ENCODE data around the gene COX6B2.

Gene COX6B2

DNA sequence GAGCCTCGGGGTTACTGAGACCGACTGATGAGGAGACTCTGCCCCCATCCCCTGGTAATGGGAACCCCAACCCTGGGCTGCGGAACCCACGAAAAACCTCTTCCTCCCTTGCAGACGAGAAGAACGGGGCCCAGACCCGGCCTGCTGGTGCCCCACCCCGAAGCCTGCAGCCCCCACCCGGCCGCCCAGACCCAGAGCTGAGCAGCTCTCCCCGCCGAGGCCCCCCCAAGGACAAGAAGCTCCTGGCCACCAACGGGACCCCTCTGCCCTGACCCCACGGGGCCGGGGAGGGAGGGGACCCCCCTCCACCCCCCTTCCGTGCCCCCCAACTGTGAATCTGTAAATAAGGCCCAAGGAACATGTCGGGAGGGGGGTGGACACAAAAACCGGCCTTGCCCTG is 42.7 kb downstream of the COX6B2 start:
- DNase-seq: no peak

DNA sequence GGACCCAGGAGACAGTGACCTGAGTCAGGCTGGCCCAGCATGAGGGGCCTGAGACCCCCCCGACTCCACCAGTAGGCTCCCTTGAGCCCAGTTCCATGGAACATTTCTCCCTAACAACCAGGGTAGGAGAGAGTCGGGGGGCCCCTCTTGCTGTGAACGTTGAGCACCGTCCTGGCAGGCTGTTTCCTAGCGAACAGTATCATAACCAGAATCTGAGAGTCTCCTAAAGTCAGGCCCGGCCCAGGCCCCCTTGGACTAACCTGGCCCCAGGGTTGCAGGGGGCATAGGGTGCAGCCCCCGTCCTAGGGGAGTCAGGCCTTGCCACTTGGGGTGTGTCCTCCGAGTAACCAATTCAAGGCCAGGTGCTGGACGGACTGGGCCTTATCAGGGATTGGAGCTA is 43.1 kb downstream of the COX6B2 start:
- no peak for DNase-seq

DNA sequence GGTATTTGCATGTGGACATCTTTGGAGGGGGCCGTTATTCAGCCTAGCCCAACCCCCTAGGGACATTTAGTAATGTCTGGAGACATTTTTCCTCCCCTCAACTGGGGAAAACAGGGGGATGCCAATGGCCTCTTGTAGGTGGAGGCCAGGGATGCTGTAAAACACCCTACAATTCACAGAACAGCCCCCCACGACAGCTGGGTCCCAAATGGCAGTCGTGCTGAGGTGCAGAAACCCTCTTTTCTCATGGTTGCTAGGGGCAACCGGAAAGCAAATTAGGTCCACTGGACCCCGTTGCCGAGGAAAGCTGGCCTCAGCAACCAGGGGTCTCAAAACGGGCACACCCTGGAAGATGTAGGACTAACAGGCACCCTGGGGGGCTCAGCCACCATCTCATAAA is 44.0 kb downstream of the COX6B2 start:
- no peak for DNase-seq

DNA sequence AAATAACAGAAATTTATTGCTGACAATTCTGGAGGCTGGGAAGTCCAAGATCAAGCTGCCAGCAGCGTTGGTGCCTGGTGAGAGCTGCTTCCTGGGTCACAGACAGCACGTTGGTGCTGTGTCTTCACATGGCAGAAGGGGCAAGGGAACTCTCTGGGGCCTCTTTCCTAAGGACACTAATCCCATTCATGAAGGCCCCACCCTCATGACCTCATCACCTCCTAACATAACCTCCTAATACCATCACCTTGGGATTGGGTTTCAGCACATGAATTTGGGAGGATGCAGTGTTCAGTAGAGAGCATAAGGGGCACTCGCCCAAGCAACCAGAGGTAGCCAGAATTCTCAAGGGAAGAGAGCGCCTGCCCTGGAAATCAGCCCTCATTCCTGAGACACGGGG is 45.1 kb downstream of the COX6B2 start:
- no peak for DNase-seq

DNA sequence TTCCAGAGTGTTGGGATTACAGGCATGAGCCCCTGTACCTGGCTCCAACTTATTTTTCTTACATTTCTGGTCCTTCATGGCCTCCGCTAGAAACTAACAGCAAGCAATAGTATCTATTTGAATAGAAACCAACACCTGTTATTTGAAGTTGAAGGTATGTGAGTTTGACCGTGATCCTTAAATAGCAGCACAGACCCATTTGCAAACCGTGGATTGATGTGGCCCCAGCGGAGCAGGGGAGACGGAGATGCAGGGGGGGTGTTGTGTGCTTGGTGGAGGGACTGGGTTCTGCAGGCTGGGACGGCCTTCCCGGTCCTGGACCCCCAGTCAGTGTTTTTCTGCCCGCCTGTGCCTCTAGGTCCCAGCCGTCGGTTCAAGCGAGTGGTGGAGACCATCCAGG is 46.2 kb downstream of the COX6B2 start:
- no peak for DNase-seq

DNA sequence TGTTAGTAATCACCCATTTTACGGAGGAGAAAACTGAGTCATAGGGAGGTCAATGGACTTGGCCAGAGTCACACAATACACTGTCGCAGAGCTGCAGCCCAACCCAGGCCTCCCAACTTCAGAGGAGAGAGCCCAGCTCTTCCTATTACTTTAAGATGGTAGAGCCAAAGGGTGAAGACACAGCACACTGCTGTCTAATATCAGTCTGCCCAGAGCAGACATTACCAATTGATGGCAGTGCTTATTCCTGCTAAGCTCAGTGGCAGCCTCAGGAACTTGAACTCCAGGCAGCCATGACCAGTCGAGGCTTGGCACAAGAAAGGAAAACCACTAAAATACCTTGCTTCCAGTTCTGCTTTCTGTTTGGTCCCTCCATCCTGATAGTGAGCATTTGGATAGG is 47.8 kb downstream of the COX6B2 start:
- DNase-seq: no peak

DNA sequence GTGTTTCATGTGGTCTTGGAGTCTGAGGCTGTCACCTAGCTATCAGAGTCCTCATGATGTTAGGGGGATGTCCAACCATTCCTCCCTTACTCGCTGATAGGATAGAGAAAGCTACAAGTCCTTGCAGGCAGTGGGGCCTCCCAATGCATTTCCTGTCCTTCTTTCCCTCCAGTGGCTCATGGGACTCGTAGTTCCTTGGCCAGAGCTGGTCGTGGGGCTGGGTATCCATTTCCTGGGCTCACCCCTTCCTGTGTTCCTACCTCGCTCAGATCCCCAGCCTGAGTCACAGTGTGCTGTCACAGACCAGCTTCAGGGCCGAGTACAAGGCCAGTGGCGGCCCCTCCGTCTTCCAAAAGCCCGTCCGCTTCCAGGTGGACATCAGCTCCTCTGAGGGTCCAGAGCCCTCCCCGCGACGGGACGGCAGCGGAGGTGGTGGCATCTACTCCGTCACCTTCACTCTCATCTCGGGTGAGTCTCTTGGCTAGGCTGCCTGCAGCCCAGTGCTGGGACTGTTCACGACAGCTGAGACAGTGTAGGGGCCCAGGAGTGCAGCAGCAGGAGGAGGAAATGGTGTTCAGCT is 48.4 kb downstream of the COX6B2 start:
- no peak for DNase-seq

DNA sequence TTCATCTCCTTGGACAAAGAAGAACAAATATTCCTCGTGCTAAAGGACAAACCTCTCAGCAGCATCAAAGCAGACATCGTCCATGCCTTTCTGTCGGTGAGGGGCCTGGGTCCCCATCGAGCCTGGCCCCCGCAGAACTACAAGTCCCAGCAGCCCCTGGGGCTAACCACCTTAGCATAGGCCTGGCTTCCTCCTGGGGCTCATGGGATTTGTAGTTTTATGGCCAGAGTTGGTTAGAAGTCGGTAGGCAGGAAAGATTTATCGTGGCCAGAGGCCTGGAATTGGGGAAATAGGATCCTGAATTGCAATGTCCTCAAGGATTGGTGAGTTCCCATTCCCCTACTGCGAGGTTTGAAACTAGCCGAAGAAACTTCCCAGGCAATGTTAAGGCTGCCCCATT is 49.0 kb downstream of the COX6B2 start:
- no peak for DNase-seq

DNA sequence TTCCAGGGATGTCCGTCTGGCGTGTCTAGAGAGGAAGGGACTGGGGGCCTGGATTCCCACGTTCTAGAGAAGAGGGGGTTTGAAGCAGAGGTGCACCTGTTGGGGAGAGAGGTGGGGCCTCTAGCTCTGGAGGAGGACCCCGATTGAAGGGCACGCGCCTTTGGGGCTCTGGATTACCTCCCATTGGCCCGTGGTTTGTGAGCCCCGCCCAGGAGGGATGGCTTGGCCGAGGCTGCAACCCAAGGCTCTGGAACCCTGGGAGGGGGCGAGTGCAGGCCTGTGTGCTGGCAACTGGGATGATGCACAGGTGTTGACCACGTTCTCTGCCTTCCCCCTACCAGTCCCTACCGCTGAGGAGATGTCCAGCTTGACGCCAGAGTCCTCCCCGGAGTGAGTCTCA is 49.5 kb downstream of the COX6B2 start:
- DNase-seq: no peak

DNA sequence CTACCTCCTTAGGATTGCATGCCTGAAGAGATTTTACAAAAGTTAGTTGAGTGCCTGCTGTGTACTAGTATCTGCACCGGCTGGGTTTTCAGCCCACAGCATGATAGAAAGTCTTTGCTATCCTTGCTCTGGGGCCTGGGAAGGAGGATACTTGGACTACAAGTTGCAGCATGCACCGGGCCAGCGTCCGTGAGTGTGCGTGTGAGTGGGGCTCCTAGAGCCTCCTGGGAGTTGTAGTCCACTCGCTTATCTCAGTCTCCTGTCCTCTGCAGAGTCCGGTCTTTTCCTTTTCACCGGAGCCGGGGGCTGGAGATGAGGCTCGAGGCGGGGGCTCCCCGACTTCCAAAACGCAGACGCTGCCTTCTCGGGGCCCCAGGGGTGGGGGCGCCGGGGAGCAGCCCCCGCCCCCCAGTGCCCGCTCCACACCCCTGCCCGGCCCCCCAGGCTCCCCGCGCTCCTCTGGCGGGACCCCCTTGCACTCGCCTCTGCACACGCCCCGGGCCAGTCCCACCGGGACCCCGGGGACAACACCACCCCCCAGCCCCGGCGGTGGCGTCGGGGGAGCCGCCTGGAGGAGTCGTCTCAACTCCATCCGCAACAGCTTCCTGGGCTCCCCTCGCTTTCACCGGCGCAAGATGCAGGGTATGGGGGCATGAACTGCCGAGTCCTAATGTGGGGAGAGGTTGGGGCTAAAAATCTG is 50.1 kb downstream of the COX6B2 start:
- DNase-seq: no peak

DNA sequence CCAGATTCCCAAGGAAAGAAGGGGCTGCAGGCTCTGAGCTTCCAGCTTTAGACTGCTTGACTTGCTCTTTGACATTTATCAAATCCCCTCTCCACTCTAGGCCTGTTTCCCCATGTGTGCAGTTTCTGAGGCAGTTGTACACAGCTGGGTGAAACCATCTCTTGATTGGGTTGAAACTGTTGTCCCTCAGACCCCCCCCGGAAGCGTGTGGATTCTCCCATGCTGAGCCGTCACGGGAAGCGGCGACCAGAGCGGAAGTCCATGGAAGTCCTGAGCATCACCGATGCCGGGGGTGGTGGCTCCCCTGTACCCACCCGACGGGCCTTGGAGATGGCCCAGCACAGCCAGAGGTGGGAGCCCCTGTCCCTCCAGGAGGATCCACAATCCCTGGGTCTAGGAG is 51.0 kb downstream of the COX6B2 start:
- no peak for DNase-seq

DNA sequence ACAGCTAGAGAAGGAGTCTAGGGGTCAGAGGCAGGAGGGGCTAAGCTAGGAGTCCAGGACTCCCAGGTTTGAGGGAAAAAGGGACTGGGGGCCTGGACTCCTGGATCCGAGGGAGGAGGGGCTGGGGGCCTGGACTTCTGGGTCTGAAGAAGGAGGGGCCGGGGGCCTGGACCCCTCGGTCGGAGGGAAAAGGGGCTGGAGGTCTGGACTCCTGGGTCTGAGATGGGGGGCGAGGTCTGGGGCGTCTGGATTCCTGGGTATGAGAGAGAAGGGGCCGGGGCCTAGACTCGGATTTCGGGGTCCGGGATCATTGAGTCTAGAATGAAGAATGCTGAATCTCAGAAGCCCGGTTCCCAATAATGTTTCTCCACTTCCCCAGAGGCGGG is 52.2 kb downstream of the COX6B2 start:
- DNase-seq: no peak

DNA sequence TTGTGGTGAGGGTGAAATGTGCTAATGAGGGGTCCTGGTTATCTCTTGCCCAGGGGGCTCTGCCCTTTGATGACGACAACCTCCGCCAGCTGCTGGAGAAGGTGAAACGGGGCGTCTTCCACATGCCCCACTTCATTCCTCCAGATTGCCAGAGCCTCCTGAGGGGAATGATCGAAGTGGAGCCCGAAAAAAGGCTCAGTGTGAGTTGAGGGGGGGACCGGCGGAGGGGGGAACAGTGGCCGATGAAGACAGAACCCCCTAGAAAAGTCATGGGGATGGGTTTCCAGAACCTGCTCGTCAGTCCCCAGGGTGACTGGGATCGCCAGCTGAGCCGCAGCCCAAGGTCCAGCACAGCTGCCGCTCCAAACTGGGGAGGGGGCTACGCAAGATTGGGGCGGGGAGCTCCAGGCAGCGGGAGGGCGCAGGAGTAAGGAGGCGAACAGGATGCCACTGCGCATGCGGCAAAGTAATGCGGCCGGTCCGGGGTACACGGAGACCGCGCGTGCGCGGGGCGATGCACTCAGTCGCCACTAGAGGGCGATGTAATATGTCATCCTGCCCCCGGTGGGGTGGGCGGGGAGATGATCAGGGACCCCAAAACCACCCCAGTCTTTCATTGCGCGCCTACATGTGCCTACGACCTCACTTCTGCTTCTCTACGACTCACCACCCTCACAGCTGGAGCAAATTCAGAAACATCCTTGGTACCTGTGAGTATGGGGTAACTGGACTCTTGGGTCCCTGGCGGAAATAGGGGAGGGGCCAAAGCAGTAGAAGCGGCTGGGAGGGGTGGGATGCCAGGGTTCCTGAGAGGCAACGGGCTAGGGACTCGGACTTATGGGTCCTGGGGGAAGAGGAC is 52.8 kb downstream of the COX6B2 start:
- peak; percentile 85 for DNase-seq

DNA sequence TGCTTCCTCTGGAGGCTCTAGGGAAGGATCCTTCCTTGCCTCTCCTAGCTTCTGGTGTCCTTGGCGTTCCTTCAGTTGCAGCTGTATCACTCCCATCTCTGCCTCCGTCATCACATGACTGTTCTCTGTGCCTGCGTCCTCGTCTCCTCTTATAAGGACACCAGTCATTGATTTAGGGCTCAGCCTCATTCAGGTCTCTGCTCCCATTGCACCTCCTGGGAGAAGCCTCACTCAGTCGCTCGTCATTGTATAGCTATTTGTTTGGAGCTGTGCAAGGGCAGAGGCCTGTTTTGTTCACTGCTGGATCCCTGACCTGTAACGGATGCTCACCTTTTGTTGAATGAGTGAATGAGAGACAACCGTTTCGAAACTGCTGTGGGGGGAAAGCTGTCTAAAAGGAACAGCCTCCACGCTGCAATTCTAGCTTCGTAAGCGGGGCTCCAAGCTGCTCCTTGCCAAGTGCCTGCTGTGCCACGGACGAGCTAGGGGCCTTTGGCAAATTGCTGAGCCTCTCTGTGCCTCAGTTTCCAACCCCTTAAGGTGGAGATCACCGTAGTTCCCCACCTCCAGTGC is 53.5 kb downstream of the COX6B2 start:
- no peak for DNase-seq

DNA sequence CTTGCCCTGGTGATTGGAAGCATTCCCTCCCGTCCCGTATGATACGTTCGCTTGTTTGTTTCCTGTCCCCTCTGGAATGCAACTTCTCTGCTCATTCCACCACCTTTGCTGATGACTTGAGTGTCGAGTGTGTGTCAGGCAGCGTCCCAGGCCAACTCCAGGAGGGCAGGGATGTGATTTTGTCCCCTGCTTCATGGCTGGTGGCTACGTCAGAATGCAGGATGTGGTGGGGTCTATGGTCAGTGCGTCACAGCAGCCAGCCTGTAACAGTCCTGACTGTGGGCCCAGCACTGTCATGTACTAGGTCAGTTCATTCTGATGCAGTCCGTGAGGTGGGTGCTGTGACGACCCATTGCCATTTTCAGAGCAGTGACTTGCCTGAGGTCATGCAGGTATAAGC is 54.5 kb downstream of the COX6B2 start:
- DNase-seq: no peak
